Suppressor macrophage treated with lipopolysaccharide for 4 hours (primary cell): Measurements from ENCODE around the gene SMC3.

ENCODE experiments used
- DNase-seq: peaks from one replicate; pipeline ENCODE4 v3.0.0-alpha.2; 2020

The SMC3 gene

DNA sequence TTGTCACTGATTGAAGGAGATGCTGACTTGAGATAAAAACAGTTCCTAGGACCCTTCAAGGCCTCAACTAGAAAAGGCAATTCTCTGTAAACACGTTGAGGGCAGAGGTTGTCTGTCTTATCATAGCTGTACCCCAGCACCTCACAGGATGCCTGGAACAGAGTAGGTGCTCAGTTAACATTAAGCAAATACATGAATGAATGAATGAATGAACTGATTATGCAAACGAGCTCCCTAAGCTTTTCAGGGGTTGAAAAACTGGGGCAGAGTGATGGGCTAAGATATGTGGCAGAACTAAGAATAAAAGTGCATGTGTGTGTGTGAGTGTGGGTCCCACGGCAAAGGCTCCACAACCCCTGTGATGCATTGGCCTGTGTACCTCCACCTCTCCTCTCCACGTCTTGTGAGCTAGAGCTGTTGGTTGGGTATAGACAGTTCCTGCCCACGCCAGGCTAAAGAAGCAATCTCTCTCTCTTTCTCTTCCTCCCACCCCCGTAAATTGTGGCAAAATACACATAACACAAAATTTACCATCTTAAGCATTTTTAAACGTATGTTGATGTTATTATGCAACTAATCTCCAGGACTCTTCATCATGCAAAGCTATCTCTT is 20.9 kb upstream of the SMC3 start:
- no peak for DNase-seq

DNA sequence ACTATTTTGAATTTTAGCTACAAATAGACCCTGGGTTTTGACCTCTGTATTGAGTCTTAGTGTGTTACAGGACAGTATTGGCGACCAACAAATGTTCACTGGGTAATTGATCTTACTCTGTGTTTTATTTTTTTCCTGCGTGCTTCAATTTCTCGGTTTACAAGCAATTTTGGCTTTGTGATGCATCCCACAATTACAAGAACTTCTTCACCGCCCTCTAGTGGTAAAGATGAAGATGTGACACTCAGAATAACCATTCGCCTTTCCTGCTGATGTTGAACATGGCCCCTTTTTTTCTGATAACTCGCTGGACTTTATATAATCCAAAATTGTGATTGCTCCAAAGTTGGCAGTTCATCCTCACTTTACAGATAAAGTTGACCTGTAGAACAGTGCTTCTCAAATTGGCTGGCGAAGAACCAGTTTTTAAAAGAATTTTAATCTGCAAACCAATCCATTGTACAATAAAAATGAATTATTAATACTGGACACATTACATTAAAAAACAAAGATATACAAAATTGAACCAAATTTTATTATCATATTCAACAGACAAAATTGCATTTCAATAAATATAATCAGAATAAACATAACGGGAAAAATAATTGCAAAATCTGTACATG is 20.2 kb upstream of the SMC3 start:
- peak; percentile 85 for DNase-seq

DNA sequence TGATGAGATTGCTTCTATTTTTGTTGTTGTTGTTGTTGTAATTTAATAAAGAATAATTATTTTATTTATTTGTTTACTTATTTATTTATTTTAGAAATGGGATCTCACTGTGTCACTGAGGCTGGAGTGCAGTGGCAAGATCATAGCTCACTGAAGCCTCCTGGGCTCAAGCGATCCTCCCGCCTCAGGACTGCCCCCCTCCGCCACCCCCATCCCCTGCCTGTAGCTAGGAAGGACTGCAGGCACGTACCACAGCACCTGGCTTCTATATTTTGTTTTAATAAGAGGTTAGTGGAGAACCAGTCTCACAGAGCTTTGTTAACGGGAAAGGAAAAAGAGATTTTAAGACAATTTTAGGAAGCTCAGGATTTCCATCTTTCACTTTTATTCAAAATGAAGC is 19.5 kb upstream of the SMC3 start:
- DNase-seq: no peak

DNA sequence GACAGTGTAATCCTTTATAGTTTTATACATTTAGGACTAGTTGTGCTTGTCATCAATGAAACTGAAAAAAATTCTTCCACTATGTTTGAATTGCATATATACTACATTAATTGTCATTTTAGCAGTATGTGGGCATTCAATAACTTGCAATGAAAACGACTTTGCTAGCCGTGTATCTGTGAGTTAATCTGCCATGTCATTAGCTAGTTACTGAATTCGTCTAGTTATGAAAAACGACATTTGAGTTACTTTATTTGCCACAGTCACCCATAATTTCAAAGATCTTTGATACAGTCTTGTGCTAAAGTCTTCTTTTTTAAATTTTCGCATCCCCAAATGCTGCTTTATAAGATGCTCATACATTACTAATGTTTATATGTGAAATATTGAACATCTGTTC is 18.3 kb upstream of the SMC3 start:
- no peak for DNase-seq

DNA sequence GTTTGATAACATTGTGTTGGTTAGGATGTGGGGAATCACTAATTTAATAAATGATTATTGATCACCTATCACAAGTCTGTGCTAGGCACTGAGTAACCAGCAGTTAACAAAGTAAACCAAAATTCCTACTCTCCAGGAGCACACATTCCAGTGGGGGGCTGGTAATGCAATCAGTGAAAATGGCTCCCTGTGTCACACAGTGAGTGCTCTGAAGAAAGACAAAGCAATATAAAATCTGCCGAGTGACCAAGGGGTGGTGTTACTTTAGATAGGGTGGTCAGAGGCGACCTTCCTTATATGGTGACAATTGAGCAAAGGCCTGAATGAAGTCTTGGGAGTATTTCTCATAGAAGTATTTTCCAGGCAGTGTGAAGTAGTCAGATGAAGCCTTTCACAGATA is 13.6 kb upstream of the SMC3 start:
- DNase-seq: no peak

DNA sequence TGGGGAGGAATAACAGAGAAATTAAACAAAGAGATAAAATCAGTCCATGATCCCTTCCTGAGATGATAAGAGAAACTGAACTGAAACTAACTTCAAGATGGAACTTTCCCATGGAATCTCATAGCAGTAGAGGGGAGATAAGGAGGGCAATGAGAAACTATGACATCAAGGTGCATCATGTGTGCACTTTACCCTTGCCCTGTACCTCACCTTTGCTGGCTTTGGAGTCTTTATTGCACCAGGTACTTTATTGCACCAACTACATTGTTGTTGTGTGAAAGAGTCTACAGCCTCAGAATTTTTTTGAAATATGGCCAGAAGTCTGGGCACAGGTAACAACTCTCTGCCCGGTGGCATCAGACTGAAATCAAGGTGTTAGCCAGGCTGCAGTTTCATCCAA is 11.2 kb upstream of the SMC3 start:
- no peak for DNase-seq

DNA sequence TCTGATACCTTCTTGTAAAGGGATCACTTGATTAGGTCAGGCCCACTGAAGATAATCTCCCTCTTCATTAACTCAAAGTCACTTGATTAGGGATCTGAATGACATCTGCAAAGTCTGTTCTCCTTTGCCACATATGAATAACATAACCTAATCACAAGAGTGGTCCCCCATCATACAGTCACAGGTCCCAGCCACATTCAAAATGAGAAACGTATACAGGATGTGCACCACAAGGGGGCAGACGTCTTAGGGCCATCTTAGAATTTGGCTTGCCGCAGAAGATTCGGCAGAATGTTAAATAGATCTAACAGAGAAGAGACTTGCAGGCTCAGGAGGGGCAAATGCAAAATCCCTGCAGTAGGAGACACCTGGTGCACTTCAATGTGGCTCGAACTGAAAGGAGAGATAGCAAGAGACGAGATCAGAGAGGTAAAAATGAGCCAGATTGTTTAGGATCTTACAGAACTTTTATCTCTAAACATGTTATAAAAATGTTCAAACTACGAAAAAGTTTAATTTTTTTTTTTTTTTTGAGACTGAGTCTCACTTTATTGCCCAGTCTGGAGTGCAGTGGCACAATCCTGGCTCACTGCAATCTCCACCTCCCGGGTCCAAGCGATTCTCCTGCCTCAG is 10.4 kb upstream of the SMC3 start:
- peak; percentile 69 for DNase-seq

DNA sequence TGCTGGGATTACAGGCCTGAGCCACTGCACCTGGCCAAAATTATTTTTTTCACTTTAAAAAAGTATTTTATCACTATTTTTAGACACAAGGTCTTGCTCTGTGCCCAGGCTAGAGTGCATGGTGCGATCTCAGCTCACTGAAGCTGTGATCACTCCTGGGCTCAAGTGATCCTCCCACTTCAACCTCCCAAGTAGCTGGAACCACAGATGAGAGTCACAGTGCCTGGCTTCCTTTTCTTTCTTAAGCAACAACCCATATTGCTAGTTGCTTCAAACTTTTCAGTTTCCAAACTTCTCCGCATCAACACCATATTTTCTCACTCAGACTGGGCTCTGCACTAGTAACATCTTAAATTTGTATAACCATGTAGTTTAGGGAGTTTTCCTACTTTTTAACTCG is 9.5 kb upstream of the SMC3 start:
- peak; percentile 36 for DNase-seq

DNA sequence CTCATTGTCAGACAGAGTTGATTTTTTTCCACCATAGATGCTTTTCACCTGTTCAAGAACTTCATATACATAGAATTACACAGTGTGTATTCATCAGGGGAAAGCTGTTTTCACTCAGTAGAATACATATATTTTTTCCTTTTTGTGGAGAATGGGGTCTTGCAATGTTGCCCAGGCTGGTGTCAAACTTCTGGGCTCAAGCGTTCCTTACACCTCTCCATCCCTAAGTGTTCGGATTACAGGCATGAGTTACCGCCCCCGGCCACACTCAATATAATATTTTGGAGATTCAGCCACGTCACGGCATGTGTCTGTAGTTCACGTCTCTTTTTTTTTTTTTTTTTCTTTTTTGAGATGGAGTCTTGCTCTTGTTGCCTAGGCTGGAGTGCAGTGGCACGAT is 7.5 kb upstream of the SMC3 start:
- DNase-seq: no peak

DNA sequence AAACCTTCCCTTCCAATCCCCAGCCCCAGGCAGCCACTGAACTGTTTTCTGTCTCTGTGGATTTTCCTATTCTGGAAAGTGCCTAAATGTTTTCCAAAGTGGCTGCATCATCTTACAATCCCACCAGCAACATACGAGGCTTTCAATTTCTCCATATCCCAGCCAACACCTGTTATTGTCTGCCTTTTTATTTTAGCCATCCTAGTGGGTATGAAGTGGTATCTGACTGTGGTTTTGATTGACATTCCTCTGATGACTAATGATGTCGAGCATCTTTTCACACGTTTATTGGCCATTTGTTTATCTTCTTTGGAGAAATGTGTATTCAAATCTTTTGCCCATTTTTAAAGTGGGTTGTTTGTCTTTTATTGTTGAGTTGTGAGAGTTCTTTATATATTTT is 6.2 kb upstream of the SMC3 start:
- no peak for DNase-seq

DNA sequence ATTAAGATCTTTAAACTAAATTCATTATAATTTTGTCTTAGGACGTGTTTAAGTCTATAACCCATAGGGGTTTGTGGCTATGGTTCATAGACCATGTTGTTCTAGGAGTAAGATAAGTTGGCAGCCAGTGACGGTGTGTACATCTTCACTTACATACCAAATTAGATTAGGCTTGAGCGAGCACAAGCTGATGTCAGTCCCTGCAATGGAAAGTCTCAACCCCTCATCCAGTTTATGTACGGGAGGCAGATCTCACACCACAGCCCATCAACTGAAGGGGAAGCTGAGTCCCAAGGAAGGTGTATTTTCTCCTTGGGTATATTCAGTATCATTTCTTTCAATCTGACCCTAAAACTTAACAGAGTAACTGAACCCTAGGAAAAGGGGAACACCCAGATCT is 5.1 kb upstream of the SMC3 start:
- DNase-seq: no peak

DNA sequence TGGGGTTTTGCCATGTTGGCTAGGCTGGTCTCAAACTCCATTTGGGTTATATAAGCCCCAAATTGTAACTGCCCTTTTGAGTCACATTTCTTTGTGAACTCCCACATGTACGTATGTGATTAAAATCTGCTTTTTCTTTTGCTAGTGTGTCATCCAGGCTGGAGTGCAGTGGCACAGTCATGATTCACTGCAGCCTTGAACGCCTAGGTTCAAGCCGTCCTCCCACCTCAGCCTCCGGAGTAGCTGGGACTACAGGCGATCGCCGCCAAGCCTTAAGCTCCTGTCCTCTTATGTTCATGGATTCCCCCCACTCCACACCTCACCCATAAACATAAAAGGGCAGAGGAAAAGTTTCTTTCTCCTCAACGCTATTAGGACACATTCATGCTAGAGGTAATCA is 4.4 kb upstream of the SMC3 start:
- no peak for DNase-seq

DNA sequence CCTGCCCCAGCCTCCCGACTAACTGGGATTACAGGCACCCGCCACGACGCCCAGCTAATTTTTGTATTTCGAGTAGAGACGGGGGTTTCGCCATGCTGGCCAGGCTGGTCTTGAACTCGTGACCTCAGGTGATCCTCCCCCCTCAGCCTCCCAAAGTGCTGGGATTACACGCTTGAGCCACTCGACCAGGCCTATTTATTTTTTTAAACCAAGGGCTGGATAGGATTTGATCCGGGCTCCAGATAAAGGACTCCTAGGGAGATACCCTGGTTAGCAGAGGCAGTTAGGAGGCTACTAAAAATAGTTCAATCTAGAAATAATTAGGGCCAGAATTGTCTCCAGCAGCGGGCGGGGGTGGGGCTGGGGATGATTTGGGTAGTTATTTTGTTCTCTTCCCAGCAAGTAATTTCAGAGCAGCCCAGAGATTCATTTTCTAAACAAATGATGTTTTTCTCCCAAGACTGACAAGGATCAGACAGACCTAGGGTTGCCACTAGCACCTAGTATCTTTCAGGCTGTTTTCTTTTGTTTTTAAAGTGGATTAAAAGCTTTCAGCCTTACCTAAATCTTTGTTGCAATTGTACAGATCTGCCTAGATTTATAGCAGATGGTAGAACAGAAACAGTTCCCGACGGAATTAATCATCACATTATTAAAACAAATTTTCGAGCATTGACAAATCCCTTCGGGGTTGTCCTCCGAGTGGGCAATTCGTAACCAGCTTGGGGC is 859 bp upstream of the SMC3 start:
- DNase-seq: no peak

DNA sequence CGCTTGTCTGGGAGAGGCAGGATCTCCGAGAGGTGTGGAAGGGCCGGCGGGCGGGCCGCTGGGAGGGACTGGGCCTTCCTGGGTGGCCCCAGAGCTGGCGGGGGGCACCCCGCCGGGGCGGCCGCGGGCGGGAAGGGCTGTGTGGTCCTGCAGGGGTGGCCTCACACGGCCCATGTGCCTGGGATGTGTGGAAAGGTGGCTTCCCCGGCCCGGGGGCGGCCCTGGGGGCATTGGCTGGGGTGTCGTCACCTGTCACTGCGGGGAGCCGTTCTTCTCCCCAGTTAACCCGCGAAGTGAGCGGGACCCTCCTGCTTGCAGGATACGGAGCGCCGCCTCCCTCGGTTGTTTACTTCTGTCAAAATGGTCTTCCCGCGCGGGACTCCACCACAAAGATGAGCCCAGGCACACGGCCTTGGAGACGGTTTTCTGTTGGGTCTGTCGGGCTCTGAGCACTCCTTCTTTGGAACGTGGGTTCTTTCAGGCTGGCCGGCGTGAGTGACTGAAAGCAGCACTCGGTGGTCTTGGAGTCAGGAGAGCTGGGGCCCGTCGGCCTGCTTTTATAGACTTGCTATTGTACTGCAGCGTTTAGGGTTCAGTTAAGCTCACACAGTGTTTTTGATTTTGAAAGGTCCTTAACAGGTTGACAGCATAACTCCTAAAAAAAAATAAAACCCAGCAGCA is 700 bp downstream of the SMC3 start:
- DNase-seq: peak; percentile 30

DNA sequence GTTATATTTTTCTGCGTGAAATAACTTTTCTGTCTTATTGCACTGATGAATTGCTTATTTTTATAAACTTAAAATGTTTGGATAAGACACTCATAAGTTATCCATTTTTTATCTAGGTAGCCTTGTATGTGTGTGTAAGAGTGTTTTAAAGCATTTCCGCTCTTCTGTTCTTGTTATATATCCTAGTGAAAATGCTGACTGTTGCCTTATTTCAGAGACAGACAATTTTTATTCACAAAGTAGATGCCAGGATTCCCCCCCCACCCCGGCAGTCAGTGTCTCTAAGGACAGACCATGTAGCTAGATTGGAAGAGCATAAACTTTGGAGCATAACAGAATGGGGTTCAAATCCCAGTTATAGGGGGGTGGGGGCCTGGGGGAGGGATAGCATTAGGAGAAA is 1.6 kb downstream of the SMC3 start:
- DNase-seq: no peak

DNA sequence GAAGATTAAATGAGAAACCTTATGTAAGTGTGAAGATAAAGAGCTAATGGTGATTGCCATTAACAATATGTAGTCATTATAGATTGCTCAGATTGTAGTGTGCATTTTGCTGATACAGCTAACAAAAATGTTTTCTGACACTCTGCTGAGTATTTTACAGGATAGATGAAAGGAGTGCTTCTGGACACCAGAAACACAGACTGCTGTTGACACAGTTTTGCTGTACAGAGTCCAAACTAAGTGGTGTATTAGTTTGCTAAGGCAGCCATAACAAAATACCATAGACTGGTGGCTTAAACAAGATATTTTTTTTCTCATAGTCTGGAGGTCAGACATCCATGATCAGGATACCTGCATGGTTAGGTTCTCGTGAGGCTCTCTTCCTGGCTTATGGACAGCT is 2.2 kb downstream of the SMC3 start:
- no peak for DNase-seq

DNA sequence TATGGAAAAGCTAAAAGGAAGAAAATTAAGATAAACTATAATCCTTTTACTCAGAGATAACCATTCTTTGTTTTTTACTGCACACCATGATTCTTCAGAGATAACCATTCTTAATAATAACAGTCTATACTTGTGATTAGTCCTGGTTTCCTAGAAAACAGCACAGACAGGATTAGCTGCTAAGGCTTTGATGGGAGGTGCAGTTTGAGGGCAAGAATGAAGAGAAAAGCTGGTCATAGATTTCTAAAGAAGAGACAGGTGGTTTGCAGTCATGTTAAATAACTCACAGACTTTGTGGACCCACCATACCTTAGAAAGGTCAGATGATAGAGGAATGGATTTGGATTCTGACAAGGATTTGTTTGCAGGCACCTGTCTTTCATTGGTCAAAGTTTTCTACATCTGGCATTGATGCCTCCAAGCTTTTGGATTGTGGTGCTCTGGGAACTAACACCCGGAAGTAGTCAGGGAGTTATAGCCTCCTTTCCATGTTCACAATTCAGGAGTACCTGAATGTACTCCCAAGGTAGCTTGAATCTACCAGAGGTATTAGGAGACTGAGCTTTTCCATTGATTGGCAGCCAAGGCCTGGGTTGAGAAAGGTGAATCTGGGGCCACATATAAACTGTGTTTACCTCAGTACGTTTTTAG is 3.7 kb downstream of the SMC3 start:
- no peak for DNase-seq

DNA sequence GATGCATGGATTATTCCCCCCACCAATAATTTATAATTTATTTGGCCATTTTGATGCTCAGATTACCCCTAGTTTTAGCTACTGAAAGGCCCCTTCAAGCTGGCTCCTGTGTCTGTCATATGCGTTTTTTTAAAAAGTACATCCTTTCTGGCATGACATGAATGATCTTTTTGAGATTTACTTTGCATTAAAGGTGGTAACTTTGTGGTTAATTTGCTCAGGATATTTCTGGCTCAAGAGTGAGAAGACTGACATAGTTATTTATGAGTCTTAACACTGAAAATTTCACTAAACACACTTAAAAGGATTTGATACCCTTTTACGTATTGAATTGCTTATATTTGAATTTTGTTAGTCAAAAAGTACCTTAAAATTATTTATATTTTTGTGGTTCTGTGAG is 5.4 kb downstream of the SMC3 start:
- DNase-seq: no peak

DNA sequence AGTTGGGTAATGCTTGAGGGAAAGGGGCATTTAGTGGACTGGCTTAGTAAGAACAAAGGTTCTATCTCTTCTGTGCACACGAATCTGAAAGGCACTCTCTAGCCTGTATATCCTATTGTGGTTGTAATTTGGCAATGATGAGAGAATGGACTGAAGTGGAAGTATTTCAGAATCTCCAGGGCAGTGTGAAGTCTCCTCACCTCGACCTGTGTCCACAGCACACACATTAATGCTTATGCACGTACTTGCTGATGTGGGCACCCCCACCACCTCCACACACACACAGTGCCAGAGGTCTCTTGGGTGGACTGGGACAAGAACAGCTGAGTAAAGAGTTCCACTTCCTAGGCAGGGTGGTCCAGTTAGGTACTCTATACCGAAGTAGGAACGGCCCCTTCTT is 6.9 kb downstream of the SMC3 start:
- no peak for DNase-seq

DNA sequence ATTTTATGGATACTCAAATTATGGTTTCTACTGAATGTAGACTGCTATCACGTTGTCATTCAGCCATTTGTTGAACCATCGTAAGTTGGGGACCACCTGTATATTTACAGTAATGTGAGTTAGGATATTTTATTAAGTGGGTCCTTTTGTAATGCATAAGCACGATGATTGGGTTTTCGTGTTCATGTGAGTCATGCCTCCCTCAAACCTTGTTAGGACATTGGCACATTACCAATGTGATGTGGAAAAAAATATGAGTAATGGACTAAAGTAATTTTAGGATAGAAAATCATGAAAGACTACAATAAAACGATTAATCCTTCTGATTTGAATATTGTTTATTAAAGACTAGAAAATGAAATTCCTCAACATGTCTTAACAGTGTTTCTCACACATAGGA is 8.7 kb downstream of the SMC3 start:
- peak; percentile 15 for DNase-seq

DNA sequence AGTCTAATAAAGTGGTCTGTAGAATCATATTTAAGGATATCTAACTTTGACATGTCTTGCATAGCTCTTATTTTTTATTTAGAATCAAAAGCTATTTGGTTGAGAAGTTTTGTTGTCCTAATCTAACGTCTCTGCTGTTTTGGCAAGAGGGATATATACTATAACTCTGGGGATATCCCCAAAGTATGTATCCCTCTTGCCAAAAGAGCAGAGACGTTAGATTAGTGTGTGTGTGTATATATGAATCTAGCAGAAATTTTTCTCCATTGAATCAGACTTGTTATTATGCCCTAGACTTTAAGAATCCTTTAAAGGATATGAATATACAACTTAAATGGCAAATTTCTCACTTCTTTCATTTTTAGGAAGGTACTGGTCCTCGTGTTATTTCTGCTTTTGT is 9.6 kb downstream of the SMC3 start:
- no peak for DNase-seq

DNA sequence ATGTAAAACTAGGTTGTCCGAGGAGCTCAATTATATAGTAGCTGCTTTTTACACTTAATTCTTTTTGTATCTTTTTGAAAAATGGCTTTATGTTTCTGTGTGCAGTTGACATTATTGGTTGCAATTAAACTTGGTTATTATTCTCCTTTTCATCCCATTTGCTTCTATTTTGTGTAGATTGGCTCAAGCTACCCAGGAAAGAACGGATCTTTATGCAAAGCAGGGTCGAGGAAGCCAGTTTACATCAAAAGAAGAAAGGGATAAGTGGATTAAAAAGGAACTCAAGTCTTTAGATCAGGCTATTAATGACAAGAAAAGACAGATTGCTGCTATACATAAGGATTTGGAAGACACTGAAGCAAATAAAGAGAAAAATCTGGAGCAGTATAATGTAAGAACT is 16.5 kb downstream of the SMC3 start:
- no peak for DNase-seq

DNA sequence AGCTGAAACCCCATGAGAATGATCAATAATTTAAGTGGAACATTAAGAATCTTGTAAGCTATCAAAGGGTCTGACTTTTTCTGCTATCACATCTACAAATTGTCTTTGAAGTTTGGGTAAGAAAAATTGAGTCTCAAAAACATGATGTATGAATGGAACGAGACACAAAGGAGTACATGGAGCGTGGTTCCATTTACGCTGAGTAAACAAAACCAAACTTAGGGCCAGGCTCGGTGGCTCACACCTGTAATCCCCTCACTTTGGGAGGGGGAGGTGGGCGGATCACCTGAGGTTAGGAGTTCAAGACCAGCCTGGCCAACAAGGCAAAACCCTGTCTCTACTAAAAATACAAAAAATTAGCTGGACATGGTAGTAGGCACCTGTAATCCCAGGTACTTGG is 24.3 kb downstream of the SMC3 start:
- DNase-seq: no peak
